ENCODE results near the gene KCNK7. TPM values are rescaled to one million over a fixed set of nuclear protein-coding genes. Genes with fewer than 3 reads are reported as not detected.

KCNK7 gene
- total RNA-seq, 1 donor from 2014 or later: 0.84 TPM

DNA sequence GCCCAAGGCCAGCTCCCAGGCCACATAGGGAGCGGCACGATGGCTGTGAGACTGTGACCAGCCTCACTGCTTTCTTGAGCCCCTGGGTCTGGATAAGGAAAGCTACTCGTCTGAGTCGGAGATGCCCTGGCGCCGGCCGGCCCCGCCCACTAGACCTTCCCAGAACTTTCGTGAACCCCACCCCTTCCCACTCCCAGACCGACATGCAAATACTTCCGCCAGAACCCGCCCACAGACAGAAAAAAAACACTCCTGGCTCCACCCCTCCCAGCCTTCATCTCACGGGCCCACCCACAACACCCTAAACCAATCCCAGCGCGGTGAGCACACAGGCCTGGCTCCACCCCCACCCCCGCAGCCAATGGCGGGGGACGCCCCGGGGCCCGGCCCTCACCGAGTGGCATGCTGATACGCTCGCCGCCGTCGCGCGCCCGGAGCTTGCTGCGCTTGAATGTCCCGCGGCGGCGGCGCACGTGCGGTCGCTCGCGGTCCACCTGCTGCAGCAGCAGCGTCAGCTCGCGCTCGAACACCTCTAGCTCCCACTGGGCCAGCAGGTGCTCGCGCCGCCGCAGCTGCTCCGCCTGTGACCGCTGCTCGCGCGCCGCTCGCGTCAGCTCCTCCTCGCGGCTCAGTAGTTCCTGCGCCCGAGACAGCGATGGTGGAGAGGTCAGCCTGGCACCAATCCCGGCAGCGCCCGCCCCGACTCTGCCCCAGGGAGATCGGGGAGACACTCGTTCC, 11.4 kb upstream of the KCNK7 start:
- Histone ChIP-seq H2AFZ (ENCODE audit: low read depth, low read length) (peak overlapping the region; percentile 34), H3K9me3 (ENCODE audit: insufficient read depth, low read depth, low read length) (no peaks in the 10 kb centered on the region), H3K9ac (ENCODE audit: low read length) (no peak overlapping the region), H3K4me3 (ENCODE audit: insufficient read depth, low read depth, low read length) (no peak overlapping the region), H3K4me1 (ENCODE audit: insufficient read depth, low read length) (peaks cover 27% of the 10 kb centered on the region), H3K27ac (ENCODE audit: low read depth, low read length) (no peak overlapping the region), H3K4me2 (ENCODE audit: low read length) (peak overlapping the region; percentile 80), H3K36me3 (ENCODE audit: insufficient read depth, low read length) (peaks cover 21% of the 10 kb centered on the region), H4K20me1 (ENCODE audit: insufficient read depth, low read length) (peaks cover 67% of the 10 kb centered on the region), H3K79me2 (ENCODE audit: insufficient read depth, low read length) (peaks cover 44% of the 10 kb centered on the region), H3K27me3 (ENCODE audit: insufficient read depth, low read length) (no peaks in the 10 kb centered on the region)
- Mint-ChIP-seq H3K27me3 (ENCODE audit: low read depth, unreplicated experiment) (no peaks in the 10 kb centered on the region), H3K4me3 (ENCODE audit: unreplicated experiment) (peak overlapping the region; percentile 60), H3K36me3 (ENCODE audit: low read depth, unreplicated experiment) (peaks cover 29% of the 10 kb centered on the region), H3K9me3 (ENCODE audit: unreplicated experiment) (no peaks in the 10 kb centered on the region), H3K27ac (ENCODE audit: unreplicated experiment) (peak overlapping the region; percentile 47), H3K4me1 (ENCODE audit: low read depth, unreplicated experiment) (peaks cover 18% of the 10 kb centered on the region)
- TF ChIP-seq, protein P1, sequence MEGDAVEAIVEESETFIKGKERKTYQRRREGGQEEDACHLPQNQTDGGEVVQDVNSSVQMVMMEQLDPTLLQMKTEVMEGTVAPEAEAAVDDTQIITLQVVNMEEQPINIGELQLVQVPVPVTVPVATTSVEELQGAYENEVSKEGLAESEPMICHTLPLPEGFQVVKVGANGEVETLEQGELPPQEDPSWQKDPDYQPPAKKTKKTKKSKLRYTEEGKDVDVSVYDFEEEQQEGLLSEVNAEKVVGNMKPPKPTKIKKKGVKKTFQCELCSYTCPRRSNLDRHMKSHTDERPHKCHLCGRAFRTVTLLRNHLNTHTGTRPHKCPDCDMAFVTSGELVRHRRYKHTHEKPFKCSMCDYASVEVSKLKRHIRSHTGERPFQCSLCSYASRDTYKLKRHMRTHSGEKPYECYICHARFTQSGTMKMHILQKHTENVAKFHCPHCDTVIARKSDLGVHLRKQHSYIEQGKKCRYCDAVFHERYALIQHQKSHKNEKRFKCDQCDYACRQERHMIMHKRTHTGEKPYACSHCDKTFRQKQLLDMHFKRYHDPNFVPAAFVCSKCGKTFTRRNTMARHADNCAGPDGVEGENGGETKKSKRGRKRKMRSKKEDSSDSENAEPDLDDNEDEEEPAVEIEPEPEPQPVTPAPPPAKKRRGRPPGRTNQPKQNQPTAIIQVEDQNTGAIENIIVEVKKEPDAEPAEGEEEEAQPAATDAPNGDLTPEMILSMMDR (IDR thresholded peaks at IDR 0.05; ENCODE audit: insufficient read depth, low read depth, low read length): no peak
- TF ChIP-seq EZH2 (IDR thresholded peaks at IDR 0.05; ENCODE audit: insufficient read depth, low read length): no peak
- FAIRE-seq: no peak
- peak; percentile 94 for DNase-seq (ENCODE audit: low read depth)

GRCh38 chr11:65604258-65604657, 8.7 kb upstream of the KCNK7 start:
- H3K4me3 ChIP-seq (ENCODE audit: insufficient read depth, low read depth, low read length): no peak overlapping the region
- H3K27ac Mint-ChIP-seq (ENCODE audit: unreplicated experiment): no peak overlapping the region
- no peaks in the 10 kb centered on the region for H3K9me3 Mint-ChIP-seq (ENCODE audit: unreplicated experiment)
- H3K4me3 Mint-ChIP-seq (ENCODE audit: unreplicated experiment): no peak overlapping the region
- peaks cover 4% of the 10 kb centered on the region for H3K4me1 Mint-ChIP-seq (ENCODE audit: low read depth, unreplicated experiment)
- H3K9me3 ChIP-seq (ENCODE audit: insufficient read depth, low read depth, low read length): no peaks in the 10 kb centered on the region
- H3K79me2 ChIP-seq (ENCODE audit: insufficient read depth, low read length): peaks cover 16% of the 10 kb centered on the region
- peaks cover 48% of the 10 kb centered on the region for H4K20me1 ChIP-seq (ENCODE audit: insufficient read depth, low read length)
- H3K27ac ChIP-seq (ENCODE audit: low read depth, low read length): no peak overlapping the region
- H3K9ac ChIP-seq (ENCODE audit: low read length): no peak overlapping the region
- TF ChIP-seq, protein P1 (IDR thresholded peaks at IDR 0.05; ENCODE audit: insufficient read depth, low read depth, low read length): no peak
- TF ChIP-seq EZH2 (IDR thresholded peaks at IDR 0.05; ENCODE audit: insufficient read depth, low read length): no peak
- no peak for FAIRE-seq
- peaks cover 21% of the 10 kb centered on the region for H3K36me3 ChIP-seq (ENCODE audit: insufficient read depth, low read length)
- H3K27me3 ChIP-seq (ENCODE audit: insufficient read depth, low read length): no peaks in the 10 kb centered on the region
- no peak overlapping the region for H3K4me2 ChIP-seq (ENCODE audit: low read length)
- H2AFZ ChIP-seq (ENCODE audit: low read depth, low read length): no peak overlapping the region
- peaks cover 11% of the 10 kb centered on the region for H3K4me1 ChIP-seq (ENCODE audit: insufficient read depth, low read length)
- H3K27me3 Mint-ChIP-seq (ENCODE audit: low read depth, unreplicated experiment): no peaks in the 10 kb centered on the region
- DNase-seq (ENCODE audit: low read depth): no peak
- H3K36me3 Mint-ChIP-seq (ENCODE audit: low read depth, unreplicated experiment): peaks cover 26% of the 10 kb centered on the region

DNA sequence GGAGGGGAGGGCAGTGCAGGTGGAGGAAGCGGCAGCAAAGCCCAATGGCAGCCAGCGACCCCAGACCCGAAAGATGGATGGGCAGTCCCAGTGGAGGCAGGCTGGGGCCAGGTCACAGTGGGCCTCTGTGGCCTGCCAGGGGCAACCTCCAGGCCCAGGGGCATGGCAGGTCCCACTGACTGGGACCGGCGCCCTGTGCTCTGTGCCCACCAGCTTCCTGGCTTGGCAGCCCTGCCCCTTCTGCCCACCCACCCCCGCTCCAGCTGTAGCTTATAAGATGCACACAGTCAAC, 4.3 kb upstream of the KCNK7 start:
- H3K9ac ChIP-seq (ENCODE audit: low read length): no peak overlapping the region
- TF ChIP-seq, protein P1 (IDR thresholded peaks at IDR 0.05; ENCODE audit: insufficient read depth, low read depth, low read length): no peak
- no peak overlapping the region for H3K4me3 ChIP-seq (ENCODE audit: insufficient read depth, low read depth, low read length)
- H3K9me3 Mint-ChIP-seq (ENCODE audit: unreplicated experiment): no peaks in the 10 kb centered on the region
- H3K4me1 Mint-ChIP-seq (ENCODE audit: low read depth, unreplicated experiment): no peaks in the 10 kb centered on the region
- no peak overlapping the region for H3K4me3 Mint-ChIP-seq (ENCODE audit: unreplicated experiment)
- H3K27me3 Mint-ChIP-seq (ENCODE audit: low read depth, unreplicated experiment): peaks cover 2% of the 10 kb centered on the region
- H3K27ac ChIP-seq (ENCODE audit: low read depth, low read length): no peak overlapping the region
- DNase-seq (ENCODE audit: low read depth) (no peak), FAIRE-seq (no peak)
- no peaks in the 10 kb centered on the region for H3K27me3 ChIP-seq (ENCODE audit: insufficient read depth, low read length)
- H3K4me2 ChIP-seq (ENCODE audit: low read length): no peak overlapping the region
- H3K36me3 ChIP-seq (ENCODE audit: insufficient read depth, low read length): peaks cover 12% of the 10 kb centered on the region
- no peak overlapping the region for H3K27ac Mint-ChIP-seq (ENCODE audit: unreplicated experiment)
- H4K20me1 ChIP-seq (ENCODE audit: insufficient read depth, low read length): peaks cover 8% of the 10 kb centered on the region
- H2AFZ ChIP-seq (ENCODE audit: low read depth, low read length): no peak overlapping the region
- H3K4me1 ChIP-seq (ENCODE audit: insufficient read depth, low read length): no peaks in the 10 kb centered on the region
- no peaks in the 10 kb centered on the region for H3K9me3 ChIP-seq (ENCODE audit: insufficient read depth, low read depth, low read length)
- peaks cover 13% of the 10 kb centered on the region for H3K36me3 Mint-ChIP-seq (ENCODE audit: low read depth, unreplicated experiment)
- no peaks in the 10 kb centered on the region for H3K79me2 ChIP-seq (ENCODE audit: insufficient read depth, low read length)

Measured in astrocyte (in vitro differentiated cells and primary cell).